ENCODE results near the gene PLEKHD1. TPM values are rescaled to one million over a fixed set of nuclear protein-coding genes. Genes with fewer than 3 reads are reported as not detected.
"Not testable (repeated sequence)": the region's sequence is repeated elsewhere in the genome, so short reads cannot be mapped to it uniquely, and the experiment has no call there.

The PLEKHD1 gene
- total and polyA plus RNA-seq, 9 of the 15 experiments (the other 6 are each of a cell fraction or from before 2014, with no cell fraction given), result not detected

- H3K36me3 ChIP-seq (ENCODE audit: control insufficient read depth, insufficient read depth, low read length); H3K4me3 ChIP-seq; H3K27ac ChIP-seq (ENCODE audit: extremely low read depth, low read depth, low read length); POLR2A ChIA-PET; FAIRE-seq; BruUV-seq (replicated peaks); H3K4me1 ChIP-seq (replicated peaks in 1 of 2; ENCODE audit: control insufficient read depth in 2 of 2, insufficient read depth in 2 of 2, low read length in 2 of 2); in situ Hi-C loops (cut with MboI); DNase-seq (ENCODE audit: extremely low read depth in 1 of 4, low spot score in 3 of 4); intact Hi-C loops (cut with micrococcal nuclease); CTCF ChIA-PET (ENCODE audit: low intra/inter-chr PET ratio); ATAC-seq; H2AFZ ChIP-seq (ENCODE audit: low read depth, low read length); H3K4me2 ChIP-seq (ENCODE audit: insufficient read depth, low read length); H3K9me3 ChIP-seq (replicated peaks; ENCODE audit: control insufficient read depth, insufficient read depth, low read depth, low read length); H4K20me1 ChIP-seq (replicated peaks; ENCODE audit: control insufficient read depth, insufficient read depth, low read length); H3K79me2 ChIP-seq (ENCODE audit: control insufficient read depth, insufficient read depth, low read length); H3K9me1 ChIP-seq (ENCODE audit: control insufficient read depth, insufficient read depth, low read length); H3K9ac ChIP-seq (ENCODE audit: insufficient read depth in 1 of 2, low read depth in 2 of 2, low read length in 2 of 2); H3K27me3 ChIP-seq (ENCODE audit: control insufficient read depth in 2 of 2, insufficient read depth in 2 of 2, low read length in 2 of 2): not testable (repeated sequence)
- WGBS (ENCODE audit: insufficient coverage, low coverage, missing lambda C conversion rate), result 0% methylated on average over 1 of the region's 2 CpGs
Observed at GRCh38 chr14:69478055-69478454, 6.5 kb upstream of the PLEKHD1 start.

DNA sequence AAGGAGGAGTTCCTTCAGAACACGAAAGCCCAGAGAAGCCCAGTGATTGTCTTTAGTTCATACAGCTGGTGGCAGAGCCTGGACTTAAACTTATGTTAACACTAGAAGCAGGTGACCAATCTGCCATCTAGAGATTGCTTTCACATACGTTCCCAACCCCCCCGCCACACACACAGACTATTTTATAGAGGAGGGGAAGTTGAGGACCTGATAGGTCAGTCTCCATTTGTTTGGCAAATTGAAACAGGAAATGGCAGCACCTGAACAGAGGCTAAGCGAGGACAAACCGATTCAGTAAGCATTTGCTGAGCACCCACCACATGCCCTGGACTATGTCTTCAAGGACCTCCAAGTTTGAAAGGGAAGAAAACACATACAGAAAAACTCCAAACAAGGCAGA, 4.8 kb upstream of the PLEKHD1 start:
- CTCF ChIA-PET (ENCODE audit: low intra/inter-chr PET ratio), result no interaction called here
- intact Hi-C loops (cut with micrococcal nuclease), result no loop called here

More for the DNA sequence above, 4.8 kb upstream of the PLEKHD1 start:
- 53% methylated on average over 4 of the region's 5 CpGs for WGBS (ENCODE audit: insufficient coverage, low coverage, missing lambda C conversion rate)
- in situ Hi-C loops (cut with MboI), result no loop called here
- no peak overlapping the region for H3K9ac ChIP-seq (ENCODE audit: insufficient read depth in 1 of 2, low read depth in 2 of 2, low read length in 2 of 2)
- no TSS peak for BruUV-seq (replicated peaks)
- FAIRE-seq, result no peak
- no peak for TF ChIP-seq FOXK1 (CRISPR knock-in tag; IDR thresholded peaks at IDR 0.05; ENCODE audit: borderline replicate concordance)
- H3K4me1 ChIP-seq (replicated peaks in 1 of 2; ENCODE audit: control insufficient read depth in 2 of 2, insufficient read depth in 2 of 2, low read length in 2 of 2), result peaks cover 5 to 8% of the 10 kb centered on the region in 2 experiments; a peak in 3 of 5 replicates
- no peaks in the 10 kb centered on the region for H3K9me3 ChIP-seq (replicated peaks; ENCODE audit: control insufficient read depth, insufficient read depth, low read depth, low read length)
- H2AFZ ChIP-seq (ENCODE audit: low read depth, low read length), result no peak overlapping the region
- ATAC-seq, result no peak
- H3K27ac ChIP-seq (ENCODE audit: extremely low read depth, low read depth, low read length), result no peak overlapping the region
- POLR2A ChIA-PET, result no interaction called here
- H4K20me1 ChIP-seq (replicated peaks; ENCODE audit: control insufficient read depth, insufficient read depth, low read length), result no peaks in the 10 kb centered on the region
- no peaks in the 10 kb centered on the region for H3K79me2 ChIP-seq (ENCODE audit: control insufficient read depth, insufficient read depth, low read length)
- H3K9me1 ChIP-seq (ENCODE audit: control insufficient read depth, insufficient read depth, low read length), result no peaks in the 10 kb centered on the region
- no peak for DNase-seq (ENCODE audit: extremely low read depth in 1 of 4, low spot score in 3 of 4)
- no peak overlapping the region for H3K4me2 ChIP-seq (ENCODE audit: insufficient read depth, low read length)
- no peaks in the 10 kb centered on the region for H3K36me3 ChIP-seq (ENCODE audit: control insufficient read depth, insufficient read depth, low read length)
- H3K27me3 ChIP-seq (ENCODE audit: control insufficient read depth in 2 of 2, insufficient read depth in 2 of 2, low read length in 2 of 2), result peaks cover 0 to under 1% of the 10 kb centered on the region in 2 experiments; a peak in 1 of 5 replicates
- no peak overlapping the region for H3K4me3 ChIP-seq

All from K562 (cell line).